ENCODE measurements around the gene BMPR2. TPM values are rescaled to one million over a fixed set of nuclear protein-coding genes. Genes with fewer than 3 reads are reported as not detected.

The BMPR2 gene
- total and polyA plus RNA-seq, 2 of the 8 experiments (the other 6 are each of a cell fraction or from before 2014, with no cell fraction given) = 5.5 to 19.8 TPM

GRCh38 chr2:202566286-202566685 is 190.2 kb downstream of the BMPR2 start (continued):
- TF ChIP-seq, protein P1, sequence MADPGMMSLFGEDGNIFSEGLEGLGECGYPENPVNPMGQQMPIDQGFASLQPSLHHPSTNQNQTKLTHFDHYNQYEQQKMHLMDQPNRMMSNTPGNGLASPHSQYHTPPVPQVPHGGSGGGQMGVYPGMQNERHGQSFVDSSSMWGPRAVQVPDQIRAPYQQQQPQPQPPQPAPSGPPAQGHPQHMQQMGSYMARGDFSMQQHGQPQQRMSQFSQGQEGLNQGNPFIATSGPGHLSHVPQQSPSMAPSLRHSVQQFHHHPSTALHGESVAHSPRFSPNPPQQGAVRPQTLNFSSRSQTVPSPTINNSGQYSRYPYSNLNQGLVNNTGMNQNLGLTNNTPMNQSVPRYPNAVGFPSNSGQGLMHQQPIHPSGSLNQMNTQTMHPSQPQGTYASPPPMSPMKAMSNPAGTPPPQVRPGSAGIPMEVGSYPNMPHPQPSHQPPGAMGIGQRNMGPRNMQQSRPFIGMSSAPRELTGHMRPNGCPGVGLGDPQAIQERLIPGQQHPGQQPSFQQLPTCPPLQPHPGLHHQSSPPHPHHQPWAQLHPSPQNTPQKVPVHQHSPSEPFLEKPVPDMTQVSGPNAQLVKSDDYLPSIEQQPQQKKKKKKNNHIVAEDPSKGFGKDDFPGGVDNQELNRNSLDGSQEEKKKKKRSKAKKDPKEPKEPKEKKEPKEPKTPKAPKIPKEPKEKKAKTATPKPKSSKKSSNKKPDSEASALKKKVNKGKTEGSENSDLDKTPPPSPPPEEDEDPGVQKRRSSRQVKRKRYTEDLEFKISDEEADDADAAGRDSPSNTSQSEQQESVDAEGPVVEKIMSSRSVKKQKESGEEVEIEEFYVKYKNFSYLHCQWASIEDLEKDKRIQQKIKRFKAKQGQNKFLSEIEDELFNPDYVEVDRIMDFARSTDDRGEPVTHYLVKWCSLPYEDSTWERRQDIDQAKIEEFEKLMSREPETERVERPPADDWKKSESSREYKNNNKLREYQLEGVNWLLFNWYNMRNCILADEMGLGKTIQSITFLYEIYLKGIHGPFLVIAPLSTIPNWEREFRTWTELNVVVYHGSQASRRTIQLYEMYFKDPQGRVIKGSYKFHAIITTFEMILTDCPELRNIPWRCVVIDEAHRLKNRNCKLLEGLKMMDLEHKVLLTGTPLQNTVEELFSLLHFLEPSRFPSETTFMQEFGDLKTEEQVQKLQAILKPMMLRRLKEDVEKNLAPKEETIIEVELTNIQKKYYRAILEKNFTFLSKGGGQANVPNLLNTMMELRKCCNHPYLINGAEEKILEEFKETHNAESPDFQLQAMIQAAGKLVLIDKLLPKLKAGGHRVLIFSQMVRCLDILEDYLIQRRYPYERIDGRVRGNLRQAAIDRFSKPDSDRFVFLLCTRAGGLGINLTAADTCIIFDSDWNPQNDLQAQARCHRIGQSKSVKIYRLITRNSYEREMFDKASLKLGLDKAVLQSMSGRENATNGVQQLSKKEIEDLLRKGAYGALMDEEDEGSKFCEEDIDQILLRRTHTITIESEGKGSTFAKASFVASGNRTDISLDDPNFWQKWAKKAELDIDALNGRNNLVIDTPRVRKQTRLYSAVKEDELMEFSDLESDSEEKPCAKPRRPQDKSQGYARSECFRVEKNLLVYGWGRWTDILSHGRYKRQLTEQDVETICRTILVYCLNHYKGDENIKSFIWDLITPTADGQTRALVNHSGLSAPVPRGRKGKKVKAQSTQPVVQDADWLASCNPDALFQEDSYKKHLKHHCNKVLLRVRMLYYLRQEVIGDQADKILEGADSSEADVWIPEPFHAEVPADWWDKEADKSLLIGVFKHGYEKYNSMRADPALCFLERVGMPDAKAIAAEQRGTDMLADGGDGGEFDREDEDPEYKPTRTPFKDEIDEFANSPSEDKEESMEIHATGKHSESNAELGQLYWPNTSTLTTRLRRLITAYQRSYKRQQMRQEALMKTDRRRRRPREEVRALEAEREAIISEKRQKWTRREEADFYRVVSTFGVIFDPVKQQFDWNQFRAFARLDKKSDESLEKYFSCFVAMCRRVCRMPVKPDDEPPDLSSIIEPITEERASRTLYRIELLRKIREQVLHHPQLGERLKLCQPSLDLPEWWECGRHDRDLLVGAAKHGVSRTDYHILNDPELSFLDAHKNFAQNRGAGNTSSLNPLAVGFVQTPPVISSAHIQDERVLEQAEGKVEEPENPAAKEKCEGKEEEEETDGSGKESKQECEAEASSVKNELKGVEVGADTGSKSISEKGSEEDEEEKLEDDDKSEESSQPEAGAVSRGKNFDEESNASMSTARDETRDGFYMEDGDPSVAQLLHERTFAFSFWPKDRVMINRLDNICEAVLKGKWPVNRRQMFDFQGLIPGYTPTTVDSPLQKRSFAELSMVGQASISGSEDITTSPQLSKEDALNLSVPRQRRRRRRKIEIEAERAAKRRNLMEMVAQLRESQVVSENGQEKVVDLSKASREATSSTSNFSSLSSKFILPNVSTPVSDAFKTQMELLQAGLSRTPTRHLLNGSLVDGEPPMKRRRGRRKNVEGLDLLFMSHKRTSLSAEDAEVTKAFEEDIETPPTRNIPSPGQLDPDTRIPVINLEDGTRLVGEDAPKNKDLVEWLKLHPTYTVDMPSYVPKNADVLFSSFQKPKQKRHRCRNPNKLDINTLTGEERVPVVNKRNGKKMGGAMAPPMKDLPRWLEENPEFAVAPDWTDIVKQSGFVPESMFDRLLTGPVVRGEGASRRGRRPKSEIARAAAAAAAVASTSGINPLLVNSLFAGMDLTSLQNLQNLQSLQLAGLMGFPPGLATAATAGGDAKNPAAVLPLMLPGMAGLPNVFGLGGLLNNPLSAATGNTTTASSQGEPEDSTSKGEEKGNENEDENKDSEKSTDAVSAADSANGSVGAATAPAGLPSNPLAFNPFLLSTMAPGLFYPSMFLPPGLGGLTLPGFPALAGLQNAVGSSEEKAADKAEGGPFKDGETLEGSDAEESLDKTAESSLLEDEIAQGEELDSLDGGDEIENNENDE (IDR thresholded peaks at IDR 0.05; ENCODE audit: insufficient replicate concordance, low read length) = no peak
- no peak for TF ChIP-seq TAF7 (optimal IDR thresholded peaks at IDR 0.05; ENCODE audit: borderline replicate concordance, low read depth, low read length)
- no peak for TF ChIP-seq FOSL1 (IDR thresholded peaks at IDR 0.05; ENCODE audit: insufficient read depth, low read depth, low read length)
- TF ChIP-seq YY1 (IDR thresholded peaks at IDR 0.05; ENCODE audit: low read depth, low read length) = no peak
- TF ChIP-seq EZH2 (IDR thresholded peaks at IDR 0.05; ENCODE audit: low read depth, low read length, severe bottlenecking) = no peak
- no peak for TF ChIP-seq SP1 (IDR thresholded peaks at IDR 0.05; ENCODE audit: low read depth, low read length)
- no peak for TF ChIP-seq KDM1A (IDR thresholded peaks at IDR 0.05; ENCODE audit: borderline replicate concordance, low read length)
- TF ChIP-seq HDAC6 (IDR thresholded peaks at IDR 0.05; ENCODE audit: low read depth, low read length) = no peak
- TF ChIP-seq SP2 (IDR thresholded peaks at IDR 0.05; ENCODE audit: low read length) = no peak
- TF ChIP-seq EGR1 (IDR thresholded peaks at IDR 0.05; ENCODE audit: borderline replicate concordance, low read depth, low read length) = no peak
- no peak for TF ChIP-seq TEAD4 (IDR thresholded peaks at IDR 0.05; ENCODE audit: low read depth, low read length)
- no peak for TF ChIP-seq CHD2 (IDR thresholded peaks at IDR 0.05; ENCODE audit: low read length)
